MM.1S (cell line): ENCODE results near the gene COL4A5.

Experiments
- CTCF ChIP-seq: fragments of 300-600 bp; sonication (generic); IDR thresholded peaks from 2 replicates; pipeline ENCODE4 v1.5.1; 2016; ENCODE audit warnings: antibody characterized with exemption, low read length, mixed read lengths
- EZH2 ChIP-seq: fragments of 300-600 bp; sonication (generic); optimal IDR thresholded peaks from 2 replicates; pipeline ENCODE3; 2017; ENCODE audit warnings: low read depth, mild to moderate bottlenecking, antibody characterized with exemption, low read length, mixed read lengths
- EZH2phosphoT487 ChIP-seq: fragments of 300-600 bp; sonication (generic); IDR thresholded peaks from 2 replicates; pipeline ENCODE4 v1.6.1; 2018; ENCODE audit warnings: antibody characterized with exemption, low read length

- TF ChIP-seq CTCF (no peak), EZH2 (no peak), EZH2phosphoT487 (no peak)
These were observed 13.4 kb upstream of the COL4A5 start for GRCh38 chrX:108426262-108426661.
